ENCODE results near the gene NPTXR.
A peak's percentile ranks its signal among the peaks of the same experiment; 100 is the strongest.
"Not testable (repeated sequence)": the region's sequence is repeated elsewhere in the genome, so short reads cannot be mapped to it uniquely, and the experiment has no call there.

The NPTXR gene

DNA sequence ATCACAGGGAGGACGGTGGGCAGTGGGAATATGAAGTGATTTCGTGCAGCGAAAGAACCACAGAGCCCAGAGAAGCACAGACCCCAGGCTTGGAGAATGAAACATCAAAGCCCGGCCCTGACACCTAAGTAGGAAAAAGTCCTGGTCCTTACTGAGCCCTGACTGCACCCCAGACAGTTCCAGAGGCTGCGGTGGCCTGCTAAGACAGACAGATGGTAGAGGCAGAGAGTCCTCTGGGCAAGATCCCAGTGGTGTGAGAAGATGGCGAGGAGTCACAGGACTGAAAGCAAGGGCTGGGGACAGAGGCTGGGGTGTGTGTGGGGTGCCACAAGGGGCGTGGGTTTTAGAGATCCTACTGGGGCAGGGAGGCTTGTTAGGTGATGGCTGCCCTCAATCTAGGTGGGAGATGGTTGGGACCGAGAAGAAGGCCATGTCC is 24.5 kb upstream of the NPTXR start:
- no peak for DNase-seq

DNA sequence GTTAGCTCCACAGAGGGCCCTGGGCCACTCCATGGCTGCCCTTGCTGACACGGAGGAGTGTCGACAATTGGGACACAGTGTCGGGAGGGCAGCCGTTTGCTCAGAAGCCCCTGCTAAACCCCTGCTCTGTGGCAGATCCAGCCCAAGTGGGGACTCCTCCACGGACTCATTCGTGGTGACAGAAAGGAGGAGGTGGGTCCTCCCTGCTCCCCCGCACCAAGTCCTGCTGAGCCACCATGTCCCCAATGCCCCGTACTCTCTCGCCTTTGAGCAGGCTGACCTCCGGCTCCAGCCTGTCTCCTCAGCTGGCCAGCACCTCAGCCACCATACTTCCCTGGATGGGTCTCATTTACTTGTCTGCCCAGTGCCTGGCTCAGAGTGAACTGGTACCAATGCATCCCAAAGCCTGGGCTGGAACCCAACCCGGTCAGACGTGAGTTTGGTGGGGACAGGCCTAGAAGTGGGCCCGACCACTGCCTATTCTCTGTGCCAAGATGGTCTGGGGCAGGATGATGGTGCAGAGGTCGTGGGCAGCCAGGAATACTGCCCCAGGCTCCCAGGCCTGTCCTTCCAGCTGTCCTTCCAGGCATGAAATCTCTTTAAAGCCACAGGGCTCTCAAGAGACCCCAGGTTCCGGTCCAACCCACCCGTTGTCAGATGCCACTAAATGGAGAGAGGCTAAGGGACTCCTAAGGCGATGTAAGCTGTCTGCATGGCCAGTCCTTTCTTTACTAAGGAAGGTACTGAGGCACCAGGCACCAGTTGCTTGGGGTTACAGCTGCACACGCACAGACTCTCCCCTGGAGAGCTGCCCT is 23.9 kb upstream of the NPTXR start:
- DNase-seq, result peak; percentile 50

DNA sequence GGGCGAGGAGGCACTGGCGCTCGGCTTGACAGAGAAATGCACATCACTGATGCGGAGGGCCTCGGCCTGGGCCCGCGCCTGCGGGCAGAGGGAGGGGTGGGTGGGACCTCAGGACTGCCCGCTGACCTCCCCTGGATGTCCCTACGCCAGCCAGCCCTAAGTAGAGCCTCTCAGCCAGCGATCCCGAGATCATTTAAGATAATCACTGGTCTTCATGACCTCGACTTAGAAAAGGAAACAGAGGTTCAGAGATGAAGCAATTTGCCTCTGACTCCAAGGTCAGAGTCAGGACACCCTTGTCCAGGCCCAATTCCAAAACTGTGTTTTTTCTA is 23.3 kb upstream of the NPTXR start:
- no peak for DNase-seq

DNA sequence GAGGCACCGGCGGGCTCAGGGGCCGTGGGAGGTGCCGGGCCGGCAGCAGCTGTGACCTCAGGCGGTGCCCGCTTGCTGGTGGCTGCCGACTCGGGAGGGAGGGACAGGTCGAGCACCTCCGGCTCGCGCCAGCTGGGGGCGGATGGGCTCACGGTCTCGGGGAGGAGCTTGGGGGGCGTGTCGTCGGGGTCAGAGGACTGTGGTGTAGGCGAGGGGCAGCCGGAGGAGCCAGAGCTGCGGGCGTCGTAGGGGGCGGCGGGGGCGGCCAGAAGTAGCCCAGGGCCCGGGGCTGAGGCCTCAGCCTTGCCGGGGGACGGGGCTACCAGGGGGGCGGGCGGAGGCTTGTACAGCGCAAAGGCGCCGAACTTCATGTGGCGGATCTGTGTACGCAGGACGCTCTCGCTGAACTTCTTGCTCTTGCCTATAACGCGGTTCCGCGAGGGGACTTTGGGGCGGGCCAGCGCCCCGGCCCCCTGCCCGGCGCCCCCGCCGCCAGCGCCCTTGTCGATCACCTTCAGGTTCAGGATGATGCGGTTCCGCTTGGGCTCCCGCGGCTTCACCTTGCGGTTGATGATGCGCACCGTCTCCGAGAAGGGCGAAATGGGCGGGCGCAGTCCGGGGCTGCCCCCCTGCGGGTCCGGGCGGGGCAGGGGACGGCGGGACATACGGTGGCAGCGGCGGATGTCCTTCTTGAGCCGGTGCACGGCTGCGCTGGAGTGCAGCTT is 22.7 kb upstream of the NPTXR start:
- DNase-seq, result peak; percentile 90

DNA sequence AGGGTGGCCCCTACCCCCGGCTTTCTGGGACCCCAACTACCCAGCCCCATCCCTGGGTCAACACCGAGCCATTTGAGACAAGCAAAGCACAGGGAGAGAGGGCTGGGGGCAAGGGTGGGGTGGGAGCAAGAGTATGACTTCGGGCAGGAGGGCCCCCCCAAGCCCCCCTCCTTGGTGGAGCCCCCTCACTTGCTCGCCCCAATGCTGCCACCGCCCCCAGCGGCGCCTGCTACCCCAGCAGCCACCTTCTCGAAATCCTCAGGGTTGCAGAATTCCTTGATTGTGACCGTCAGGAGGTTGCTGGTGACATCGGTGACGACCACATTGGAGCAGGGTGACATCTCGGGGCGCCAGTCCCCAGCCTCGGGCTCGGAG is 22.2 kb upstream of the NPTXR start:
- DNase-seq, result no peak

DNA sequence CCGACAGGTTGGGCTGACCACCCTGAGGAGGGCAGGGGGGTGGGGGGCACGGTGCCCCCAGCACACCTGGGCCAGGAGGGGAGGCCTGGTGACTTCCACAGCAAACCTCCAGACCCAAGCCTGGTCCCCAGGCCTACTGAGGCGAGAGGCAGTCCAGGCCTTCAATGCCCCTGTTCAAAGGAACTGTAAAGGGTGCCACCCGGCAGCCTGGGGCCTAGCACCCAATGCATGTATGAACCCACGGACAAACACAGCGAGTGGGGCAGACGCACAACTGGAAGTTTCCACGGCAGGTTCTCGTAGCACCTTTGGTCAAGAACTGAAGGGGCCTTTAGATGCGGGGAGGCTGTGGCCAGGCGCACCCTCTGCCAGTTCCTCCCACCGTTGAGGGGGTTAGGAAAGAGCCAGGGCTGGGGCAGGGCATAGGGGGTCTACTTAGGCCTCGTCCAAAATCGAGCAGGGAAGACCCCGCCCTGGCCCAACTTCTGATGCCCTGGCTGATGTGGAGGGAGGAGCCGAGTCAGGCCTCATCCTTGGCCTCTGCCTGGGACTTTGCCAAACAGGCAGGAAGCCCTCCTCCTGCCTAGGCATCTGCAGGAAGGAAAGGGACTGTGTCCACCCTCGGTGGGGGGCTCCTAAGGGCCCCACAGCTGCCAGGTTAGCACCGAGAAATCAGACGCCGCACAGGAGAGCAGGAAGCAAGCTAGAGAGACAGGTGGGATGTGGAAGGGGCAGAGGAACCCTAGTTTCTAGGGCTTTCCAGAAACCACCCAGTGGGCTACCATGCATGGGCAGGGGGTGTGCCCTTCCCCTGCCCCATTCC is 21.6 kb upstream of the NPTXR start:
- DNase-seq, result peak; percentile 37

DNA sequence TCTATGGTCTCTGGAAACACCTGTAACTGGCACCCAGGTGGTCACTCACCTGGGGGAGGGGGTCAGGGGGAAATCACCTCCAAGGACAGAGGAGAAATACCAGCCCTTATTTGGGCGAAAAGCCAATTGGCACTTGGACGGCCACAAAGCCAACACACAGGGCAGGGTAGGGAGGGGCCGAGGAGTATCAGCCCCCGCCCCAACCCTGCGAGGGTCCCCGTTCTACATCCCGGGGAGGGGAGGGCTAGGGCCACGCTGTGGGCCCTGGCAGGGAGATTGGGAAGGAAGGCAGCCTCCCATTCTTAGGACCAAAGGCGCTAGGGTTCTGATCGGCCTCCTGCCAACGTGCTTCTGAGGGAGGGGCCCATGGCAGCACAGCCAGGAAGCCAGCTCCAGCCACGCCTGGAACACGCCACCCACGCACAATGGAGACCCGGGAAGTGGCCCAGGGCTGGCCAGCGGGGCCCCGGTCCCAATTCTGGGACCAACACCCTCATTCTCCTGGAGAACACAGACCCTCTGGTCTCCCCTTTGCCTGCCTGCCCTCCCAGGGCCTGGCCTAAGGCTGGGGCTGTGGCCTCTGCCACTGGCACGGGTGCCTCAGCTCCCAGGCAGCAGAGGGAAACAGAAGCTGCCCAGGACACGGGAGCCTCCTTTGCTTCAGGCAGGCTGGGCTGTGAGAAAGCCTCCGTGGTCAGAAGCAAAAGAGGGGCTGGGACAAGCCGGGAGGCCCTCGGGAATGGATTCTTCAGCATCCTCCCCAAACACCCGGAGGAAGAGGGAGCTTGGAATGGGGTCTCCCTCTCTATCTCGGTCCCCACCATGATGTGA is 20.7 kb upstream of the NPTXR start:
- peak; percentile 54 for DNase-seq

DNA sequence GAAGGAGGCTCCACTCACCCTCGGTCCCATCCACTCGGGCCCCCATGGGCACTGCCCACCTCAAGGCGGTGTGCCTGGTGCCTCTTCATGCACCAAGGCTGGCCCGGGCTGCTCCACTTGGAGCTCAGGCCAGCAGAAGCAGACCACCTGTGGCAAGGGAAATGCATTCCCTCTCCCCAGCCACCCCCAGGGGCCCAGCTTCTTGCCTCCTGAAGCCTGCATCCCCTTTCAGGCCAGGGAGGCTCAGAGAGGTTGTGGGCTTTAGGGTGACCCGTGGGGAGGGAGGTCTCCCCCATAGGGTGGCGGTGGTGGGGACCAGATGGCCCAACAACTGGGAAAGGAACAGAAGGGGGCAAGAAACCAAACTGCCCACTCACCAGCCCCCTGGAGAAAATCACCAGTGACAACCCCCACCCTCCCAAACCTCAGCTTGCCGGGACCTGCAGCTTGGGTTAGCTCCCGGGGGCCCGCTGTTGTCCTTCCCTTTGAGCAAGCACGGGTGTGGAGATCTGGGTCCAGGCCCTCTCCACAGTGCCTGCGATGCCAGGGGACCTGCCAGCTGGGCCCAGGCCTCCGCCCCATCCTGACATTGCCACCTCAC is 19.8 kb upstream of the NPTXR start:
- DNase-seq, result peak; percentile 34

DNA sequence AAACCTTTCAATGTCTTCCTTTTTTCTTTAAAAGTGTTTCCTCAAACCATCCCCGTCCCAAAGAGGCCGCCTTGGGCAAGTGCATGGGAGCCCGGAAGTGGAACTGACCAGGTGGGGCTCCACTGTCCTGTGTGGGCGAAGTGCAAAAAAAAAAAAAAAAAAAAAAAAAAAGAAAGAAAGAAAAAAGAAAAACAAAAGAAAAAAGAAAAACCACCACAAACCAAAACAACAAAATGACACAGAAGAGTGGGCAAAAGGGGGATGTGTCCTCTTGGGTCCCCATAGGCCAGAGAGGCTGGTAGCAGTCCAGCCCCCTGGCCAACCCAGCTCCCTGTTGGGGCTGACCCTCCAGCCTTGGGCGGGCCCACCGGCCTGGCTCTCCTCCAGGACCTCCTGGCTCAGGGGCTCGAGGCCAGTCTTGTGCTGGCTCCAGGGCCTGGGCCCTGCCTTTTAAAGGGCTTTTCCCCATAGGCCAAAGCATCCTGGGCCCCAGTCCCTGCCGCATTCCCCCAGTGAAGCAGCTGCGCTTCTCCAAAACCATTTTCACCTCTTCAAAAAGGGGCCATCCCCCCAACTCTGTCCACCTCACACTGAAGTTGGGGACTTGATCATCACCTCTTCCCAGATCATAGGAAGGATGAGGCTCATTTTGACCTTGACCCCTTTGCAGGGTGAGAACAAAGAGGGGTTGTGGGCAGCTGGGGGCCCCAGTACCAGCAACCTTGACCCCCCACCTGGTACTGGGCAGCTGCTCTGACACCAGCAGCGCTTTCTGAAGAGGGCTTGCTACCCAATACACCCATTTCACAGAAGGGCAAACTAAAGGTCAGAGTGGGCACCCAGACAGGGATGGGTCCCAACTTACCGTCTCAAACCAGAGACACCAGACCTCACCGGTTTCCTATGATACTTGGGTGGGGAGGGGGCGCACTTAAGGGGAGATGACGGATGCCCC is 18.8 kb upstream of the NPTXR start:
- DNase-seq, result peak; percentile 52

DNA sequence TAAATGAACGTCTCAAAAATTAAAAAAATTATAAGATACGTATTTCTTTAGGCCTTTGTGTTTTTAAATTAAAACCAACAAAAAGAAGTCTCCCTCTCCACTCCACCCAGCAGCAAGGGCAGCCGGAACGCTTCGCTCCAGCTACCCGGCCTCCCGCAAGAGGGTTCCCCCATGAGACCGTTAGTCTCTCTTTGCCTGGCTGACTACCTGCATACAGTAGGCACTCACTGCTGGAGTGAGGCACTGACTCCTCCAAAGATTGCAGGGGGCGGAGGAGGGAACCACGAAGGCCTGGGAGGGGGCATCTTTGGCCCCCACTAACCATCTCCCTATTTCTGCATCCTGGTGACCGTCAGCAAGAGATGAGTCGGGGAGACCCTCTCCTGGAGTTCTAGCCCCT is 18.1 kb upstream of the NPTXR start:
- DNase-seq, result no peak

DNA sequence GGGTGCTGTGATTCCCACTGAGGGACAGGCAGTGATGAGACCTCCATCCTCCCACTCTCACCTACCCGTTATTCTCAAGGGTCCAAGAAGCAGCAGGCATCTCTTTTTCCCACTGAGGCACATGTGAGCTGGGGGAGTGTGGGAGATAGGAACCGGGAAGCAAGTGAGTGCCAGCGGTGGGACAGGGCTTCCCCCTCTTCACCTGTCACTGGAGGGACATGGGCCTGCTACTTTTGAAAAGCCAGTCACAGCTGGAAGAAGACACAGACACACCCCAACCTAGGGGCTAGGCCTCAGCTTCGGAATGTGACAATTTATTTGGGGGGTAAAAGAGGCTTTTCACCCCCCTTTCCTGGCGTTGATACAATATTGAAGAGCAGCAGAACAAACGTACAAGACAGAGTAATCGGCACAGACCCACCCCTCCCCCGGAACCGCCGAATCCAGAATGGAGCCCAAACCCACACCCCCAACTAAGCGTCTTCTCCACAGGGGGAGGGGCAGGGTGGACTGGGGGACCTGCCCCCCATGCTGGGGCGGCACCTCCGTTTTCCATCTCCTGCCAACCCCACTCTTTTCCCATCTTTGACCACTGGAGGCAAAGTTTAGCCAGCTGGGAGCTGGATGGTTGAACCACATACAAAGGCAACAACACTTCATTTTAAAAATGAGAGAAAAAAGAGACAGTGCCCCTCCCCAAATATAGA is 17.5 kb upstream of the NPTXR start:
- no peak for DNase-seq

DNA sequence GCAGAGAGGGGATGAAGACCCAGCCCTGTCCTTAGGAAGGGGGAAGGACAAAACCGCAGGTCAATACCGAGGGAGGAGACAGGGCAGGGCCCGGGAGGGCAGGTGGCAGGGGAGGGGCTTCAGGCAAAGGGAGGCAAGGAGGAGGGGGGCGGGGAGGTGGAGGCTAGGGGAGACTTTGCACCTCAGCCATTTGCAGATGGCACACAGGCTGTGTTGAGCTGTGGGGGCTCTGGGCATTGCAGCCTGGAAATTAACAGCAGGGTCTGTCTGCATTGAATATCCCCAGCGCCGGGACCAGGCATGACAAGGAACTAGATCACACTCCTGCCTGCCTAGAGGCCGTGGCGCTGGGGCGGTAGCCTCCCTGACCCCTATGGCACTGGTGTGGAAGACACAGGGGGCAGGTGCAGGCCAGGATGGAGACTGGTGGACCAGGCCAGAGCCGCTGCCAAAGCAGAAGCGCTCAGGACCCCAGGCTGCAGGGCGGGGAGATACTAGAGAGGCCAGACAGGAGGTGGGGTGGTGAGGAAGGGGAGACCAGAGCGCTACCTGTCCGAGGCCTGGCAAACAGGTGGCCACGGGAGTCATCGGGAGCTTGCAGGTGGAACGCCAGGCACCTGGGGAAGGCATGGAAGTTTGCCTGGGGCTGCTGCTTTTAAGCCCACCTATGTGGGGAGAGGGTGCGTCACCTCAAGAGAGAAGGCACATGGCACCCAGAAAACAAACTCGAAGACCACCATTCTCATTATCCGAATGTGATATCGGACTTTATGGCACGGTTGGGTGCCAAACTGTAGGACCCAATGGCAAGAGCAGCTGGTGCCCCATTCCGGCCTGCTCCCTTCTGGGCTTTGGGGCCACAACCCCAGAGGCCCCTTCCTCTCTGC is 16.7 kb upstream of the NPTXR start:
- DNase-seq, result no peak

DNA sequence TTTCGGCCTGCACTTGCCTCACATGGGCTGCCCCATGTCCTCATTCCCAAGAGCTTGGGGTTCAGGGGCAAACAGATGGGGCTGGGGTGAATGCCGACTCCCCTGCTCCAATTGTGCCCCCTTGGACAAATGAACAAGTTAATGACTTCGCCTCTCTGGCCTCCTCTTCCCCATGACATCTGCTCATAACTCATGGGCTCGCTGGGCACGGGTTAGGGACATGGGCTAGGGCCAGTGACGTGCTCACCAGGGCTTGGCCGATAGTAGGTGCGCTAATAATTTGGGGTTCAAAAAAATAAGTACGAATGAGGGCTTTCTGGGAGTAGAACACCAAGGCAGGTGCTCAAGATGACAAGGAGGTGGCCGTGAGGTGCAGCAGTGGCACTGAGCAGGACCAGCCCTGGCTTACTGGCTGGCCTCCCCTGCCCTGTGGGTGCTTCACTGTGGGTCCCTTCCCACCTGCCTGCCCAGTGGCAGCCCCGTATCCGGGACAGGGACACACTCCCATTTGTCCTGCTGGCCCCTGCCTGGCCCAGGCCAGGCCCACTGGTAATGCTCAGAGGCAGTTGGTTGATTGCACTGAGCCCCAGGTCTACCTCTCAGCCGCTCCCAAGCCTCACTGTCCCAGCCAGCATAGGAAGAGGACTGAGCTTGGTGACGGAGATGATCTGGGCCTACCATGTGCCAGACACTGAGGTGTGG is 15.9 kb upstream of the NPTXR start:
- DNase-seq, result no peak

DNA sequence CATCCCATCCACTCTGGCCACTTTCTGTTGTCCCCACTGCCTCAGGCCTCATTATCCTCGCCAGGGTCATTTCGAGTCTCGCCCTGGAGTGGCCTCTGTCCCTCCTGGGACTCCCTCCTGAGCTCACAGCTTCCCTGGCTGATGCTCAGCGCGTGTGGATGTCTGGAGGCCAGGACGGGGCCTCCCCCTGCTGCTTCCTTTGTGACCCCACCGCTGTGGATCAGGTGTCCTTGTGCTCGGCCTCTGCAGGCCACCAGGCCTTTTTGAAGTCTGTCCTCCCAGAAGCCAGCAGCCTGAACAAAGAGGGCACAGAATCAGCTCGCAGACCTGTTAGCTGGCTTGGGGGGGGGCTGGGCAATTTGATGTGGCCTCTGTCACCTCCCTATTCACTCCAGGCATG is 14.7 kb upstream of the NPTXR start:
- DNase-seq, result no peak

DNA sequence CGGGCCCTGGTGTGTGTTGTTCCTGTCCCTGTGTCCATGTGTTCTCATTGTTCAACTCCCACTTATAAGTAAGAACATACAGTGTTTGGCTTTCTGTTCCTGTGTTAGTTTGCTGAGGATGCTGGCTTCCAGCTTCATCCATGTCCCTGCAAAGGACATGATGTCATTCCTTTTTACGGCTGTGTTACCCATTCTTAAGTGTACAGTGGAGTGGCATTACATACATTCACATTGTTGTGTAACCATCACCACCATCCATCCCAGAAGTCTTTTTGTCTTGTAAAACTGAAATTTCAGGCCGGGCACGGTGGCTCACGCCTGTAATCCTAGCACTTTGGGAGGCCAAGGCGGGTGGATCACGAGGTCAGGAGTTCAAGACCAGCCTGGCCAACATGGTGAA is 10.6 kb upstream of the NPTXR start:
- not testable (repeated sequence) for DNase-seq

DNA sequence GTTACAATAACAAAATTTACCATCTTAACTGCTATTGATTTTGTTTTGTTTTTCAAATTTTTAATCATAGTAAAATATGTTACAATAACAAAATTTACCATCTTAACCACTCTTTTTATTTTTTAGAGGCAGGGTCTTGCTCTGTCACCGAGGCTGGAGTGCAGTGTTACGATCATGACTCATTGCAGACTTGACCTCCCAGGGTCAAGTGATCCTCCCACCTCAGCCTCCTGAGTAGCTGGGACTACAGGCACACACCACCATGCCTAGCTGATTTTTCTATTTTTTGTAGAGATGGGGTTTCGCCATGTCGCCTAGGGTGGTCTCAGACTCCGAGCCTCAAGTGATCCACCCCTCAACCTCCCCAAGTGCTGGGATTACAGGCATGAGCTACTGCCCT is 10.1 kb upstream of the NPTXR start:
- not testable (repeated sequence) for DNase-seq

DNA sequence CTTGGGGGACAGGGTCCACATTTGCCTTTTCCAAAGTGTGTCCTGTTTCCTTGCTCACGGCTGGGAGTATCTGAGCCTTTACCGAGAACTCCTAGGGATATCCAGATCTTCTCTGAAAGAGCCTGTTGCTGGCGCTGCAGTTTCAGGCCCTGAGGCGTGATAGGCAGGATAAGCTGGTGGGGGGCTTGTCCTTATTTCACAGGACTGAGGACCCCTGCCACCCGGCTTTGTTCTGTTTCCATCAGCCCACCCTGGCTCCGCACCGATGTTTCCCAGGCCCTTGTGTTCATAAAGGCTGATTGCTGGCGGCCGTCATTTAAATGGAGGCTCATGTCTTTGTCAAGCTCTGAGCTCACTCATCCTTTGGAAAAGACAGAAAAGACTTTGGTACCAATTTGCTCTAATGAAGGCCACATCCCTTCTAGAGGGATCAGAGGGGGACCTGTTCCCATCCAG is 9.4 kb upstream of the NPTXR start:
- DNase-seq, result no peak

DNA sequence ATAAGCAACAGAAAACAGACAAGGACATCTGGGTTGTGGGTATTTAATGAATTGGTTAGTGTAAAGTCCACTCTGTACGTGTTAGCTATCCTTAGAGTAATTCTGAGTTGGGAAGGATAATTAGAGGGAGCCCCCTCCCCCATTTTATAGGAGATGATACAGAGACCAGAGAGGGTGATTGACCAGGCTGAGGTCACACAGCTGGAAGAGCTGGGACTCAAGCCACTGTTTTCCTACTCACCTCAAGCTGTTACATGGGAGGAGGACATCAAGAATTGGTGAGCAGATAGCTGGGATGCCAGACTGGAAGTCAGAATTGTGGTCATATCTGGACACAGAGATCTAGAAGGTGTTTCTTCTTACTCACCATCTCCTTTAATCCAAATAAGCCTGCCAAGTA is 8.7 kb upstream of the NPTXR start:
- no peak for DNase-seq

All from islet precursor cell (in vitro differentiated cells).